Kidney epithelial cell (primary cell): ENCODE measurements around the gene C3orf18. TPM values are rescaled to one million over a fixed set of nuclear protein-coding genes. Genes with fewer than 3 reads are reported as not detected.

ENCODE experiments used
- DNase-seq: peaks from one replicate; pipeline ENCODE4 v3.0.0-alpha.2; 2010; ENCODE audit warnings: low read depth
- H3K27me3 ChIP-seq: 2 replicates; pipeline ENCODE4 v1.6.0; 2011; ENCODE audit warnings: low read length; ENCODE audit not compliant: control insufficient read depth, insufficient read depth
- H3K36me3 ChIP-seq: 2 replicates; pipeline ENCODE4 v1.5.1; 2011; ENCODE audit warnings: low read length; ENCODE audit not compliant: control insufficient read depth, insufficient read depth
- H3K4me3 ChIP-seq: 2 replicates; pipeline ENCODE4 v1.5.1; 2011; ENCODE audit warnings: low read depth, mild to moderate bottlenecking, control low read depth, low read length
- CTCF ChIP-seq: IDR thresholded peaks from 2 replicates; pipeline ENCODE4 v1.5.1; 2011; ENCODE audit warnings: mild to moderate bottlenecking, moderate library complexity, low read length, control low read depth, inconsistent platforms; ENCODE audit not compliant: insufficient read depth, poor library complexity, severe bottlenecking
- total RNA-seq: library from RNA; depleted of rRNA; stranded (reverse); fragments of >200 nt; gene quantifications from 2 replicates; pipeline ENCODE4 v1.2.3, GENCODE V29; 2015

C3orf18 gene
- total RNA-seq, 1 donor from 2014 or later = 5.9 TPM

GRCh38 chr3:50600141-50600753 is 32.7 kb upstream of the C3orf18 start:
- Histone ChIP-seq H3K27me3 (no peaks in the 10 kb centered on the region), H3K36me3 (no peaks in the 10 kb centered on the region), H3K4me3 (no peak overlapping the region)
- DNase-seq = no peak
- no peak for TF ChIP-seq CTCF

GRCh38 chr3:50599716-50600118 is 32.2 kb upstream of the C3orf18 start:
- H3K36me3 ChIP-seq = no peaks in the 10 kb centered on the region
- DNase-seq = no peak
- H3K4me3 ChIP-seq = no peak overlapping the region
- no peak for TF ChIP-seq CTCF
- H3K27me3 ChIP-seq = no peaks in the 10 kb centered on the region

- TF ChIP-seq CTCF = no peak
- H3K27me3 ChIP-seq = no peaks in the 10 kb centered on the region
- no peaks in the 10 kb centered on the region for H3K36me3 ChIP-seq
- no peak for DNase-seq
- H3K4me3 ChIP-seq = no peak overlapping the region
Observed at GRCh38 chr3:50599115-50599715, 31.7 kb upstream of the C3orf18 start.

GRCh38 chr3:50594253-50594785 is 26.8 kb upstream of the C3orf18 start:
- no peak overlapping the region for H3K4me3 ChIP-seq
- no peaks in the 10 kb centered on the region for H3K27me3 ChIP-seq
- no peaks in the 10 kb centered on the region for H3K36me3 ChIP-seq
- DNase-seq = no peak
- no peak for TF ChIP-seq CTCF

GRCh38 chr3:50592568-50592967 is 25.0 kb upstream of the C3orf18 start:
- Histone ChIP-seq H3K36me3 (no peaks in the 10 kb centered on the region), H3K27me3 (no peaks in the 10 kb centered on the region), H3K4me3 (no peak overlapping the region)
- DNase-seq = no peak
- TF ChIP-seq CTCF = no peak

- no peaks in the 10 kb centered on the region for H3K36me3 ChIP-seq
- DNase-seq = no peak
- H3K27me3 ChIP-seq = no peaks in the 10 kb centered on the region
- no peak overlapping the region for H3K4me3 ChIP-seq
- no peak for TF ChIP-seq CTCF
Observed at GRCh38 chr3:50591196-50591741, 23.7 kb upstream of the C3orf18 start.
